Measurements from ENCODE around the gene MED4.
A peak's percentile ranks its signal among the peaks of the same experiment; 100 is the strongest.

The MED4 gene

GRCh38 chr13:48126944-48127830 is 32.3 kb upstream of the MED4 start:
- peak; percentile 63 for TF ChIP-seq CTCF (IDR thresholded peaks at IDR 0.05; ENCODE audit: low read depth, low read length, missing control alignments)
- H3K4me3 ChIP-seq (ENCODE audit: low read depth, low read length) = no peak overlapping the region
- in situ Hi-C loops (cut with HindIII; ENCODE audit: low sequenced_read_pairs) = no loop called here
- DNase-seq (ENCODE audit: low read depth) = peak; percentile 59

GRCh38 chr13:48125794-48126228 is 30.9 kb upstream of the MED4 start:
- in situ Hi-C loops (cut with HindIII; ENCODE audit: low sequenced_read_pairs) = no loop called here
- DNase-seq (ENCODE audit: low read depth) = peak; percentile 82
- no peak overlapping the region for H3K4me3 ChIP-seq (ENCODE audit: low read depth, low read length)
- no peak for TF ChIP-seq CTCF (IDR thresholded peaks at IDR 0.05; ENCODE audit: low read depth, low read length, missing control alignments)

GRCh38 chr13:48123812-48124211 is 28.9 kb upstream of the MED4 start:
- no peak overlapping the region for H3K4me3 ChIP-seq (ENCODE audit: low read depth, low read length)
- in situ Hi-C loops (cut with HindIII; ENCODE audit: low sequenced_read_pairs) = no loop called here
- no peak for TF ChIP-seq CTCF (IDR thresholded peaks at IDR 0.05; ENCODE audit: low read depth, low read length, missing control alignments)
- no peak for DNase-seq (ENCODE audit: low read depth)

- H3K4me3 ChIP-seq (ENCODE audit: low read depth, low read length) = no peak overlapping the region
- TF ChIP-seq CTCF (IDR thresholded peaks at IDR 0.05; ENCODE audit: low read depth, low read length, missing control alignments) = no peak
- DNase-seq (ENCODE audit: low read depth) = no peak
- in situ Hi-C loops (cut with HindIII; ENCODE audit: low sequenced_read_pairs) = no loop called here
These were observed 26.8 kb upstream of the MED4 start for GRCh38 chr13:48121733-48122132.

- H3K4me3 ChIP-seq (ENCODE audit: low read depth, low read length) = no peak overlapping the region
- in situ Hi-C loops (cut with HindIII; ENCODE audit: low sequenced_read_pairs) = no loop called here
- no peak for TF ChIP-seq CTCF (IDR thresholded peaks at IDR 0.05; ENCODE audit: low read depth, low read length, missing control alignments)
- no peak for DNase-seq (ENCODE audit: low read depth)
These were observed 25.3 kb upstream of the MED4 start for GRCh38 chr13:48120241-48120640.

GRCh38 chr13:48118030-48118429 is 23.1 kb upstream of the MED4 start:
- in situ Hi-C loops (cut with HindIII; ENCODE audit: low sequenced_read_pairs) = no loop called here
- DNase-seq (ENCODE audit: low read depth) = no peak
- no peak for TF ChIP-seq CTCF (IDR thresholded peaks at IDR 0.05; ENCODE audit: low read depth, low read length, missing control alignments)
- no peak overlapping the region for H3K4me3 ChIP-seq (ENCODE audit: low read depth, low read length)

Measured in astrocyte of the cerebellum (primary cell).